ENCODE results near the gene KCNAB2.

Gene KCNAB2

DNA sequence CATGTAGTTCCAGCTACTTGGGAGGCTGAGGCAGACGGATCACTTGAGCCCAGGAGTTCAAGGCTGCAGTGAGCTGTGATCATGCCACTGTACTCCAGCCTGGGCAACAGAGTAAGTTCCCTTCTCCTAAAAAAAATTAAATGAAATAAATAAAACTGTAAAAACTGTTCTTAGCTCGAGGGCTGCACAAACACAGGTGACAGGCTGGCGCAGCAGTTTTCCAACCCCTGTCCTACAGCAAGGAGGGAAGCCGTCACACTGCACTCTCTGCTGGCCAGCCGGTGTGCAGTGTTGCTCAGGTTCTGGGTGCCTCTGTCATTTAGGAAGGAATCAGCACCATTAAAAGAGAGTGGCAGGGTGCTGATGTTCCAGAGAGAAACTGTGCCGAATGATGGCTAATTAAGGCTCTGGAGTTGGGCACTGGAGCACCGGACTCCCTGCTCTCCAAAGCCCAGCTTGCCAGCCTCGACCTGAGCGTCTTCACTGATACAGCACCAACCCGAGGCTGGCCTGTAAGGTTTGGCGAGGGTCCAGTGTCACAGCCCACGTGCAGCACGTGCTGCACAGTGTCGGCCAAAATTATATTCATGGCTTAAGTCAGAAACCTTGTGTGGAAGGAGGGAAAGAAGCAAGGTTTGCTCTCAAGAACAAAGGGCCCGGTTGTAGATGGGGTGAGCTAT, 26.4 kb upstream of the KCNAB2 start:
- peaks cover 9% of the 10 kb centered on the region; the same call in 1 of the 2 replicates for H4K20me1 ChIP-seq
- no peaks in the 10 kb centered on the region for H3K27me3 ChIP-seq
- peaks cover 3% of the 10 kb centered on the region; the same call in 1 of the 2 replicates for H3K36me3 ChIP-seq
- H3K4me1 ChIP-seq = peaks cover 47% of the 10 kb centered on the region
- no peak overlapping the region for H3K4me3 ChIP-seq
- H3K9ac ChIP-seq = no peak overlapping the region
- H3K9me3 ChIP-seq = peaks cover 8% of the 10 kb centered on the region; the same call in 1 of the 2 replicates
- no peak overlapping the region for H3K27ac ChIP-seq
- TF ChIP-seq Cebpa-rat (IDR thresholded peaks at IDR 0.05) = no peak
- no peak overlapping the region for H3K4me2 ChIP-seq

DNA sequence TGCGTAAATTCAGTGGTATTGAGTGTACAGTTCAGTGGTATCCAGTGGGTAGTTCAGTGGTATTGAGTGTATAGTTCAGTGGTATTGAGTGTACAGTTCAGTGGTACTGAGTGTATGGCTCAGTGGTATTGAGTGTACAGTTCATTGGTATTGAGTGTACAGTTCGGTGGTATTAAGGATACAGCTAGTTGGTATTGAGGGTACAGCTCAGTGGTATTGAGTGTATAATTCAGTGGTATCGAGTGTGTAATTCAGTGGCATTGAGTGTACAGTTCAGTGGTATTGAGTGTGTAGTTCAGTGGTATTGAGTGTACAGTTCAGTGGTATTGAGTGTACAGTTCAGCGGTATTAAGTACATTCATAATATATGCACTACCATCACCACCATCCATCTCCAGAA, 23.5 kb upstream of the KCNAB2 start:
- peaks cover 55% of the 10 kb centered on the region for H3K4me1 ChIP-seq
- H3K36me3 ChIP-seq = peaks cover 3% of the 10 kb centered on the region; the same call in 1 of the 2 replicates
- peaks cover 8% of the 10 kb centered on the region; the same call in 1 of the 2 replicates for H3K9me3 ChIP-seq
- no peak overlapping the region for H3K9ac ChIP-seq
- no peak for TF ChIP-seq Cebpa-rat (IDR thresholded peaks at IDR 0.05)
- H4K20me1 ChIP-seq = peaks cover 6% of the 10 kb centered on the region; the same call in 1 of the 2 replicates
- H3K27ac ChIP-seq = no peak overlapping the region
- H3K4me2 ChIP-seq = no peak overlapping the region
- H3K27me3 ChIP-seq = no peaks in the 10 kb centered on the region
- no peak overlapping the region for H3K4me3 ChIP-seq

DNA sequence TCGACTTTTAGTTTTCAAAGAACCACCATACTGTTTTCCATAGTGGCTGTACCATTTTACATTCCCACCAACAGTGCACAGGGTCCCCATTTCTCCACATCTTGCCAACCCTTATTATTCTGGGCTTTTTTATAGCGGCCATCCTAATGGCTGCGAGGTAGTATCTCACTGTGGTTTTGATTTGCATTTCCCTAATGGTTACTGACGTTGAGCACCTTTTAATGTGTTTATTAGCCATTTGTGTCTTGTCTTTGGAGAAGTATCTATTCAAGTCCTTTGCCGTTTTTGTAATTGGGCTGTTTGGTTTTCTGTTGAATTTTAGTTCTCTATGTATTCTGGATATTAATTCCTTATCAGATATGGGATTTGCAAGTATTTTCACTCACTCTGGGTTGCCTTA, 22.3 kb upstream of the KCNAB2 start:
- H3K4me2 ChIP-seq = 0 out of 2 replicates have a peak overlapping the region, but pooled peaks have one; percentile 17
- H3K36me3 ChIP-seq = peaks cover 3% of the 10 kb centered on the region; the same call in 1 of the 2 replicates
- no peak for TF ChIP-seq Cebpa-rat (IDR thresholded peaks at IDR 0.05)

DNA sequence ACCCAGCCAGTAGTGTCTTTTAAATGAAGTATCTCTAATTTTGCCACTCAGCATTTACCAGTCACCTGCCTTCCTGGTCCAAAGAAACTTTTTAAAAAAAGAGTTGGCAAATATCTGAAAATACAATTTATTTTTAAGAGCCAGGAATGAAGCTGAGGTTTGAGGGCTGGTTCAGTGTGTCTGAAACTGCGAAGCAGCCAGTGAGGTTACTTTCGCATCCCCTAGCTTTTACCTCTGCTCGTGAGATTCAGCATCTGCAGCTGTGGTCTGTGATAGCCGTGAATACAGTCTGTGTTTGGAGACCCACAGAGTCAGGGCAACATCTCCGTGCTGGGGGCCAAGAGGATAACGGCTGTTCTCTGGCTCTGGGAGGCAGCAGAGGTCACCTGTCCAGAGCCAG, 21.3 kb upstream of the KCNAB2 start:
- Histone ChIP-seq H3K4me3 (no peak overlapping the region), H4K20me1 (peaks cover 13% of the 10 kb centered on the region; the same call in 1 of the 2 replicates), H3K4me2 (peak overlapping the region; percentile 99), H3K9me3 (peaks cover 8% of the 10 kb centered on the region; the same call in 1 of the 2 replicates), H3K27me3 (no peaks in the 10 kb centered on the region), H3K9ac (0 out of 2 replicates have a peak overlapping the region, but pooled peaks have one; percentile 87), H3K4me1 (peaks cover 65% of the 10 kb centered on the region), H3K36me3 (peaks cover 8% of the 10 kb centered on the region), H3K27ac (peak overlapping the region; percentile 97)
- no peak for TF ChIP-seq Cebpa-rat (IDR thresholded peaks at IDR 0.05)

More for the DNA sequence above, 22.3 kb upstream of the KCNAB2 start:
- peaks cover 8% of the 10 kb centered on the region; the same call in 1 of the 2 replicates for H3K9me3 ChIP-seq
- no peaks in the 10 kb centered on the region for H3K27me3 ChIP-seq
- peaks cover 6% of the 10 kb centered on the region; the same call in 1 of the 2 replicates for H4K20me1 ChIP-seq
- H3K4me1 ChIP-seq = peaks cover 58% of the 10 kb centered on the region
- no peak overlapping the region for H3K9ac ChIP-seq
- H3K4me3 ChIP-seq = no peak overlapping the region
- H3K27ac ChIP-seq = no peak overlapping the region

DNA sequence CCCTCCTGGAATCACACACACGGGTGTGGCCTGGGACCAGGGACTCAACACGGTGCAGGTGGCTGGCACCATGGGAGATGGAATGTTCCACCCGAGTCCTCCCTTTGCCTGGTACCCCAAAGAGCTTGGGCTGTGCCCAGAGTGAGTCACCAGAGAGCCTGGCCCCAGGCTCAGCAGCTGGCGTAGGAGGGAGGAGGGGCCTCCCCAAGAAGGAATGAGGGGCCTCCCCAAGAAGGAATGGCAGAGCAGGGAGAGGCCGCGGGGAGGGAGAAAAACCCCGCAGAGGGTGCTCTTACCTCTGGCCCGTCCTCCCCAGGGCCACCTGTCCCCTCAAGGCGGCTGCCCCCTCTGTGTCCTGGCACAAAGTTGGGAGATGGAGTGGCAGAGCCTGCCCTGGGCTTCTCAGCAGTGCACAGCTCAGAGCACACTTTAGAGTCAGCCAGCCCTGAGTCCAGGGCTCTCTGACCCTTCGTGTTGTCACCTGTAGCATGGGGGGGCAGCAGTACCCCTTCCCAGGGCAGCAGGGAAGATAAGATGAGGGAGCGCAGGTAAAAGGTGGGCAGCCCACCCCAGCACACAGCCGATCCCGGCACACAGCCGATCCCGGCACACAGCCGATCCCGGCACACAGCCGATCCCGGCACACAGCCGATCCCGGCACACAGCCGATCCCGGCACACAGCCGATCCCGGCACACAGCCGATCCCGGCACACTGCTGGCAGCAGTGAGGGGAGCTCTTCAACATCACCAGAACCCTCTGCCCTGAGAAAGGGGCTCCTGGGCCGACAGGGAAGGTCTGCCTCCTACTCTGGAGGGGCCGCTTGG, 20.2 kb upstream of the KCNAB2 start:
- Histone ChIP-seq H3K4me3 (peak overlapping the region; percentile 73), H3K27ac (peak overlapping the region; percentile 97), H3K4me2 (peak overlapping the region; percentile 99), H3K4me1 (peaks cover 76% of the 10 kb centered on the region), H4K20me1 (peaks cover 21% of the 10 kb centered on the region; the same call in 1 of the 2 replicates), H3K9me3 (peaks cover 8% of the 10 kb centered on the region; the same call in 1 of the 2 replicates), H3K27me3 (no peaks in the 10 kb centered on the region), H3K9ac (peak overlapping the region; percentile 87), H3K36me3 (peaks cover 18% of the 10 kb centered on the region)
- no peak for TF ChIP-seq Cebpa-rat (IDR thresholded peaks at IDR 0.05)

DNA sequence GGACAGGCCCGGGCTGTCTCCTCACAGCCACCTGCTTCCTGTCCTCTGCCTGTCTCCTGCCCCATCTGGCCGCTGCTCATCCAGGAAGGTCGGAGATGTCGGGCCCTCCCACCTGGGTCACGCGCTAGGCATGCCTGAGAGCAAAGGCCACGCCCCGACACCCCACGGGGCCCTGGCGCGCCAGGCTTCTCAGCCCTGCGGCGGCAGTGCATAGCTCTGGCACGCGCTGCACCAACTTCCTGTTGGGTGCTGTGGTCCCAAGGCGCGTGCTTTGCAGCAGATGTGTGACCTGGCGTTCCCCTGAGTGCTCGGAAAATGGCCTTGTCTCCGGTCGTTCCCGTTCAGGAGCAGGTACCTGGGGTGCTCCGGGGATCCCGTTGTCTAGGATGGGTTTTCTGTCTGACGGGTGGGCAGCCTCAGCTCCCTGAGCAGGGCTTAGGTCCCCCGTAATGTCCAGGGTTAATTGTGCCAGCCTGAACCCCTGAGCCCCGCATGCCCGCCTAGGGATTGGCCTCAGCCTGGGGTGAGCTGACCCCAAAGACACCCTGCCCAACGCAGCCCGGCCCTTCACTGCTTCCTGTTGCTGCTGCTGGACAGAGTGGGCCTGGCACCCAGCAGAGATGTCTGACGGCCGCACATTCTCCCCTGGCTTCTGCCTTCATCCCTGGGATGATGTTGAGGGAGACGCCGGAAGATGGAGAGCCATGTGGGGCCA, 19.4 kb upstream of the KCNAB2 start:
- peaks cover 8% of the 10 kb centered on the region; the same call in 1 of the 2 replicates for H3K9me3 ChIP-seq
- peak overlapping the region; percentile 73 for H3K4me3 ChIP-seq
- H3K4me2 ChIP-seq = peak overlapping the region; percentile 99

DNA sequence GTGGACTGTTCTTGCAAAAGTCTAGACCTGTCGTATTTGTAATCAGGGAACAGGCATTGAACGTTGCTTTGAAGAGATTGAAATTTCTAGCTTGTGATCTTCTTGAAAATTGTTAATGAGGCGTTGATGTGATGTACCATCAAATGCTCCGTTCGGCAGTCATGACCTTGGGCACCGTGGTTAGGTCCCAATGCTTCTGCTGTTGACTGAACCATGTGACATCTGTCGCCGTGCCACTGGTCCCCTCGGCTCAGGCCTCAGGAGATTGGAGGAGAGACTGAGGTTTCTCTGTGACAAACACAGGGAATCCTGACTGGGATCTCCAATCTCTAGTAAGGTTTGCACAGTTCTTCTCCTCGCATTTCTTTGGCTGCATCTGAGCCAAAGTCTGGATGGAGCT, 18.1 kb upstream of the KCNAB2 start:
- Histone ChIP-seq H3K4me3 (peak overlapping the region; percentile 73), H3K36me3 (peaks cover 27% of the 10 kb centered on the region), H3K9me3 (no peaks in the 10 kb centered on the region), H3K9ac (peak overlapping the region; percentile 87), H3K27ac (peak overlapping the region; percentile 97), H4K20me1 (peaks cover 42% of the 10 kb centered on the region), H3K4me1 (peaks cover 94% of the 10 kb centered on the region), H3K4me2 (peak overlapping the region; percentile 99), H3K27me3 (no peaks in the 10 kb centered on the region)
- no peak for TF ChIP-seq Cebpa-rat (IDR thresholded peaks at IDR 0.05)

More for the DNA sequence above, 19.4 kb upstream of the KCNAB2 start:
- peak overlapping the region; percentile 87 for H3K9ac ChIP-seq
- peaks cover 84% of the 10 kb centered on the region for H3K4me1 ChIP-seq
- TF ChIP-seq Cebpa-rat (IDR thresholded peaks at IDR 0.05) = no peak
- H3K36me3 ChIP-seq = peaks cover 23% of the 10 kb centered on the region
- peaks cover 29% of the 10 kb centered on the region for H4K20me1 ChIP-seq
- H3K27ac ChIP-seq = peak overlapping the region; percentile 97
- H3K27me3 ChIP-seq = no peaks in the 10 kb centered on the region

DNA sequence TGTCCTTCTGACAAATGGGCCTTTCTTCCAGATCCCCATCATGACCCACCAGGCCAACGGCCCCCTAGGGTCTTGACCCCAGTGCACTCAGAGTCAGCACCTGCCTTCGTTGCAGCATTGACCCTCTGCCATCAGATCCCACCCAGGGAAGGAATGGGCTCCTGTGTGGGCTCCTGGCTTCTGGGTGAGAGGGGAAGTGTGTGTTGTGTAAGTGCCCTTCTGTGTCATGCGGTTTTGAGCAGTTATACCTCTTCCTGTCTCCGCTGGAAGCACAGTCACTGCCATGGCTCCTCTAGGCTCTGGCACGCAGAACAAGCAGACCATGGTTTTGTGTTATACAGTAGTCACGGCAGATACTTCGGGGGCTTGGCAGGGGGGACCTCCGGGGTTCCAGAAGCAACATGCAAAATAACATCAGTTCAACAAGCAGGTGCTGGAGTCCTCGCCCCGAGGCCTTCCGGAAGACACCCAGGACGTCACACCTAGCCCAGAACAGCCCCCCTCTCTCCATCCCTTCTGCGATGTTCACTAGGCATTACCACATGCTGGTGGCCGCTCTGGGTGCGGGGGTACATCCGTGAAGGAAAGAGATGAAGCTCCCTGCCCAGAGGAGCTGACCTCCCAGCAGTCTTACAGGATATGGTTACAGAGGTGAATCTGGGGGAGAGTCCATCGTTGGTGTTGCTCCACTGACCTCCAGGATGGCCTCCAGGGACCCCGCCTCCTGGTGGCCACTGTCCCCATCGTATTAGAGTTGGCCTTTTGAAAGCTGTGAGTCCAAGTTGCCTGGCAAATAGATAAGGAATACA, 17.4 kb upstream of the KCNAB2 start:
- Histone ChIP-seq H3K36me3 (peaks cover 27% of the 10 kb centered on the region), H3K9me3 (no peaks in the 10 kb centered on the region), H3K27me3 (no peaks in the 10 kb centered on the region), H4K20me1 (peaks cover 49% of the 10 kb centered on the region), H3K27ac (peak overlapping the region; percentile 97), H3K4me2 (peak overlapping the region; percentile 99), H3K9ac (peak overlapping the region; percentile 87), H3K4me1 (peaks cover 94% of the 10 kb centered on the region), H3K4me3 (peak overlapping the region; percentile 73)
- TF ChIP-seq Cebpa-rat (IDR thresholded peaks at IDR 0.05) = peak; percentile 90
